Heart right ventricle (tissue), 16 donors: ENCODE measurements around the gene PLXNB2. TPM values are rescaled to one million over a fixed set of nuclear protein-coding genes. Genes with fewer than 3 reads are reported as not detected.

Experiments used
- ATAC-seq, 8 donors: fragments of 200-7000 bp; cut with Tn5 transposase; one replicate each; pipeline ENCODE4 v1.9.1; 2020; ENCODE audit warnings: mild to moderate bottlenecking in 8 of 8, moderate library complexity in 8 of 8, moderate number of reproducible peaks in 1 of 8
- DNase-seq, 2 donors: peaks; one replicate each; pipeline ENCODE4 v3.0.0-alpha.2; 2020
- H3K27ac ChIP-seq, 10 donors: fragments of 200-600 bp; sonication (generic) in 2 of 10; one replicate each; pipeline versions ENCODE4 v1.5.0 to v1.8.0; 2020 to 2022; ENCODE audit warnings: mild to moderate bottlenecking in 3 of 10
- H3K27me3 ChIP-seq, 7 donors: fragments of 200-600 bp; one replicate each; pipeline ENCODE4 v1.8.0; 2021 to 2022; ENCODE audit warnings: mild to moderate bottlenecking in 2 of 7
- H3K36me3 ChIP-seq, 9 donors: fragments of 200-600 bp; sonication (generic) in 1 of 9; one replicate each; pipeline versions ENCODE4 v1.5.0 to v1.8.0; 2020 to 2022; ENCODE audit warnings: mild to moderate bottlenecking in 2 of 9
- H3K4me1 ChIP-seq, 9 donors: fragments of 200-600 bp; sonication (generic) in 1 of 9; one replicate each; pipeline versions ENCODE4 v1.5.0 to v1.8.0; 2020 to 2022; ENCODE audit warnings: mild to moderate bottlenecking in 4 of 9
- H3K4me3 ChIP-seq, 10 donors: fragments of 200-600 bp; sonication (generic) in 2 of 10; one replicate each; pipeline versions ENCODE4 v1.5.0 to v1.8.0; 2020 to 2022; ENCODE audit warnings: mild to moderate bottlenecking in 7 of 10, moderate library complexity in 2 of 10
- H3K9me3 ChIP-seq, 11 donors: fragments of 200-600 bp in 10 of 11; sonication (generic) in 2 of 11; one replicate each; pipeline versions ENCODE4 v1.5.0 to v1.8.0; 2013 to 2022; ENCODE audit warnings: mild to moderate bottlenecking in 2 of 11, control low read depth in 1 of 11, moderate library complexity in 1 of 11
- WGBS, 2 donors: extraction: QIAGEN DNeasy Blood & Tissue Kit; methylation state at CpG; one replicate each; pipeline ENCODE4 v1.1.7; 2013; ENCODE audit warnings: inconsistent platforms in 1 of 2; 5-methylcytosine and 5-hydroxymethylcytosine counted together
- intact Hi-C, 10 donors: fragments of 100-400 bp; cut with DNase I; formaldehyde crosslinking; loops; one replicate each; pipeline versions ENCODE4 v1.11.1 to v1.14.2; 2022
- polyA plus RNA-seq, 2 donors: library from polyadenylated mRNA; stranded (reverse); fragments of 200-250 nt; gene quantifications; one replicate each; pipeline ENCODE4 v1.2.3, GENCODE V29; 2013
- total RNA-seq, 10 donors: library from RNA; stranded (reverse); fragmentation: NEBNext Ultra II Directional in 3 of 10; extraction: Animal tissue kit (Norgen Biotek cat#: 25700) in 3 of 10; gene quantifications; one replicate each; pipeline versions ENCODE4 v1.2.1 to v1.2.4, GENCODE V29; 2021 to 2023
- TF ChIP-seq, protein P1 (sequence below), 9 donors: fragments of 200-600 bp; sonication (generic) in 2 of 9; IDR thresholded peaks; one replicate each; pipeline versions ENCODE4 v1.5.0 to v1.8.0; 2021 to 2022; ENCODE audit warnings: antibody characterized with exemption in 9 of 9, mild to moderate bottlenecking in 5 of 9, moderate library complexity in 1 of 9
- donor health status: Arrhythmogenic right ventricular cardiomyopathy.
- donor health status: ischemic (EF 13 %, LVEDD 7.1; RV severe dilation, severe dysfunction).
- donor health status: healthy with polysubstance abuse.
- donor health status: DM: no; HTN: yes; CAD: no.
- donor health status: DM: no; HTN: no; CAD: no.
- donor health status: ischemic (EF 25% LVEDD 6.9; RV normal size, moderate dysfunction).
- donor health status: ischemic (EF 25% LVEDD 5.7; RV mildly dilated, moderate dysfunction).
- donor health status: healthy.
- donor health status: DM: yes; HTN: yes; CAD: no.
- donor health status: Ischemic cardiomyopathy.
- donor health status: ischemic (EF 35%, LVEDD 5.7; RV mildly dilated, moderate dysfunction).
- donor health status: nonischemic (EF 11% LVEDD 7.7; RV severe dilation, severe dysfunction).
- donor health status: DM: yes; HTN: yes; CAD: no.
- donor health status: PGD.
- donor health status: ischemic (EF 29% LVEDD 5.4; RV normal size, mild dysfunction).
- donor health status: nonischemic (EF 23%, LVEDD 6.1; RV moderate dilation, normal function).

PLXNB2 gene
- total and polyA plus RNA-seq, 12 donors: 33.5 to 101 (median 57.8) TPM

GRCh38 chr22:50298937-50299784, 8.3 kb downstream of the PLXNB2 start:
- H3K27ac ChIP-seq: peak overlapping the region in 9 of 10 donors; percentile 60 to 81 (median 68)
- H3K4me1 ChIP-seq: peaks cover 63 to 100% (median 84%) of the 10 kb centered on the region in 9 donors
- WGBS, 2 donors: 34 to 38% methylated on average over 52 to 59 of the region's 59 CpGs

DNA sequence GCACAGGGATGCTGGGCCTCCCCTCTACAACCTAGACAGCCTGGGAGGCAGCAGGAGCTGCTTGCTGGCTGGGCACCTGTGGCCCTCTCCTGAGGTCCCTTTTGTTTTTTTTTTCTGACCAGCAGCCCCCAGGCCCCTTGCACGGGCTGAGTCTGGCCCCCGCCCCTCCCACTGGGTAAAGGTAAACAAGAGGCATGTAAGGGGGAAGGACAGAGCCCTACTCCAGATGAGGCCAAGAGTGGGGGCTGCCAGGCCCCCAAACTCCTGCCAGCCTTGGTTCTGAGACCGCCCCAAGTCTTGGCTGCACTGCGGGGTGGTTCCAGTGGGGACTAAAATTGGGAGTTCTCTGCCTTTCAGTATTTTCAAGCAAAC, 9.2 kb downstream of the PLXNB2 start:
- no peak for DNase-seq
- Histone ChIP-seq H3K4me1 (peaks cover 63 to 100% (median 84%) of the 10 kb centered on the region in 9 donors), H3K27ac (peak overlapping the region in 5 of 10 donors; percentile 63 to 81 (median 65)), H3K36me3 (peaks cover 0 to 18% (median 0%) of the 10 kb centered on the region in 9 donors), H3K4me3 (no peak overlapping the region), H3K9me3 (no peaks in the 10 kb centered on the region), H3K27me3 (peaks cover 0 to 22% (median 0%) of the 10 kb centered on the region in 7 donors)
- TF ChIP-seq, protein P1, sequence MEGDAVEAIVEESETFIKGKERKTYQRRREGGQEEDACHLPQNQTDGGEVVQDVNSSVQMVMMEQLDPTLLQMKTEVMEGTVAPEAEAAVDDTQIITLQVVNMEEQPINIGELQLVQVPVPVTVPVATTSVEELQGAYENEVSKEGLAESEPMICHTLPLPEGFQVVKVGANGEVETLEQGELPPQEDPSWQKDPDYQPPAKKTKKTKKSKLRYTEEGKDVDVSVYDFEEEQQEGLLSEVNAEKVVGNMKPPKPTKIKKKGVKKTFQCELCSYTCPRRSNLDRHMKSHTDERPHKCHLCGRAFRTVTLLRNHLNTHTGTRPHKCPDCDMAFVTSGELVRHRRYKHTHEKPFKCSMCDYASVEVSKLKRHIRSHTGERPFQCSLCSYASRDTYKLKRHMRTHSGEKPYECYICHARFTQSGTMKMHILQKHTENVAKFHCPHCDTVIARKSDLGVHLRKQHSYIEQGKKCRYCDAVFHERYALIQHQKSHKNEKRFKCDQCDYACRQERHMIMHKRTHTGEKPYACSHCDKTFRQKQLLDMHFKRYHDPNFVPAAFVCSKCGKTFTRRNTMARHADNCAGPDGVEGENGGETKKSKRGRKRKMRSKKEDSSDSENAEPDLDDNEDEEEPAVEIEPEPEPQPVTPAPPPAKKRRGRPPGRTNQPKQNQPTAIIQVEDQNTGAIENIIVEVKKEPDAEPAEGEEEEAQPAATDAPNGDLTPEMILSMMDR (IDR thresholded peaks at IDR 0.05): no peak
- no peak for ATAC-seq
- intact Hi-C loops: no loop called here
- WGBS, 2 donors: 82 to 84% methylated on average over 4 of the region's 4 CpGs

More at GRCh38 chr22:50298937-50299784, 8.3 kb downstream of the PLXNB2 start:
- ATAC-seq (peak in 2 of 8 donors; percentile 6 to 25), DNase-seq (peak; percentile 34 to 46)
- intact Hi-C loops: no loop called here
- Histone ChIP-seq H3K36me3 (peaks cover 0 to 18% (median 0%) of the 10 kb centered on the region in 9 donors), H3K4me3 (peak overlapping the region; percentile 6 to 56 (median 44)), H3K27me3 (peaks cover 0 to 16% (median 0%) of the 10 kb centered on the region in 7 donors), H3K9me3 (no peaks in the 10 kb centered on the region)
- TF ChIP-seq, protein P1 (IDR thresholded peaks at IDR 0.05): peak in 2 of 9 donors; percentile 13 to 18

GRCh38 chr22:50297510-50298265, 9.8 kb downstream of the PLXNB2 start:
- Histone ChIP-seq H3K4me3 (no peak overlapping the region), H3K4me1 (peaks cover 67 to 100% (median 84%) of the 10 kb centered on the region in 9 donors), H3K27ac (peak overlapping the region in 8 of 10 donors; percentile 15 to 81 (median 52)), H3K36me3 (peaks cover 0 to 18% (median 0%) of the 10 kb centered on the region in 9 donors), H3K27me3 (peaks cover 0 to 26% (median 0%) of the 10 kb centered on the region in 7 donors), H3K9me3 (no peaks in the 10 kb centered on the region)
- intact Hi-C loops: no loop called here
- WGBS, 2 donors: 86 to 87% methylated on average over 20 of the region's 20 CpGs
- ATAC-seq (no peak), DNase-seq (no peak)
- TF ChIP-seq, protein P1 (IDR thresholded peaks at IDR 0.05): no peak
